GM23338 (cell line): Measurements from ENCODE around the gene LLGL2. TPM values are rescaled to one million over a fixed set of nuclear protein-coding genes. Genes with fewer than 3 reads are reported as not detected.

ENCODE experiments used
- ATAC-seq: fragments of 200-7000 bp; cut with Tn5 transposase; 3 replicates; pipeline ENCODE4 v1.9.1; 2020
- DNase-seq: peaks from one replicate; pipeline ENCODE4 v3.0.0-alpha.2; 2015; ENCODE audit warnings: low spot score
- H2AFZ ChIP-seq: fragments of 200-600 bp; sonication (generic); 2 replicates; pipeline ENCODE4 v1.8.0; 2016; ENCODE audit warnings: antibody characterized with exemption, mild to moderate bottlenecking, moderate library complexity
- H3F3A ChIP-seq: fragments of 200-600 bp; sonication (generic); replicated peaks from 2 replicates; pipeline ENCODE4 v1.8.0; 2017; ENCODE audit warnings: antibody characterized with exemption, mixed run types, low read depth
- H3K27ac ChIP-seq: fragments of 200-600 bp; sonication (generic); 2 replicates; pipeline ENCODE4 v1.6.1; 2016; ENCODE audit warnings: low read depth
- H3K27me3 ChIP-seq: fragments of 200-600 bp; sonication (generic); 2 replicates; pipeline ENCODE4 v1.8.0; 2016; ENCODE audit warnings: mild to moderate bottlenecking, mixed run types, moderate library complexity; ENCODE audit not compliant: insufficient read depth
- H3K36me3 ChIP-seq: fragments of 200-600 bp; sonication (generic); 2 replicates; pipeline ENCODE4 v1.8.0; 2016; ENCODE audit warnings: mild to moderate bottlenecking; ENCODE audit not compliant: insufficient read depth
- H3K4me1 ChIP-seq: fragments of 200-600 bp; sonication (generic); 2 replicates; pipeline ENCODE4 v1.8.0; 2016; ENCODE audit warnings: mild to moderate bottlenecking, moderate library complexity; ENCODE audit not compliant: insufficient read depth
- H3K4me2 ChIP-seq: fragments of 200-600 bp; sonication (generic); 2 replicates; pipeline ENCODE4 v1.7.1; 2017; ENCODE audit warnings: mixed run types
- H3K4me3 ChIP-seq: fragments of 200-600 bp; sonication (generic); 2 replicates; pipeline ENCODE4 v1.6.1; 2016; ENCODE audit warnings: mixed run types
- H3K79me2 ChIP-seq: fragments of 200-600 bp; sonication (generic); replicated peaks from 2 replicates; pipeline ENCODE4 v1.8.0; 2017; ENCODE audit warnings: mild to moderate bottlenecking; ENCODE audit not compliant: insufficient read depth
- H3K9me2 ChIP-seq: fragments of 200-600 bp; sonication (generic); 2 replicates; pipeline ENCODE4 v1.8.0; 2017; ENCODE audit not compliant: insufficient read depth
- H4K20me1 ChIP-seq: fragments of 200-600 bp; sonication (generic); replicated peaks from 2 replicates; pipeline ENCODE4 v1.8.0; 2017; ENCODE audit warnings: mild to moderate bottlenecking; ENCODE audit not compliant: insufficient read depth
- H3K27ac Mint-ChIP-seq: 2 replicates; pipeline ENCODE4 v1.8.0; 2020; ENCODE audit warnings: inconsistent platforms, mild to moderate bottlenecking, moderate library complexity, mixed read lengths
- H3K27me3 Mint-ChIP-seq: 3 replicates; pipeline ENCODE4 v1.8.0; 2022; ENCODE audit warnings: low read depth, mild to moderate bottlenecking, moderate library complexity, mixed read lengths, inconsistent platforms; ENCODE audit not compliant: insufficient read depth, poor library complexity
- H3K36me3 Mint-ChIP-seq: 3 replicates; pipeline ENCODE4 v1.8.0; 2021; ENCODE audit warnings: low read depth, mild to moderate bottlenecking, inconsistent platforms, moderate library complexity, mixed read lengths
- H3K4me1 Mint-ChIP-seq: 3 replicates; pipeline ENCODE4 v1.8.0; 2020; ENCODE audit warnings: mild to moderate bottlenecking, inconsistent platforms, mixed read lengths
- H3K4me3 Mint-ChIP-seq: 3 replicates; pipeline ENCODE4 v1.8.0; 2021; ENCODE audit warnings: moderate library complexity, mild to moderate bottlenecking, inconsistent platforms, mixed read lengths
- H3K9me3 Mint-ChIP-seq: 3 replicates; pipeline ENCODE4 v1.8.0; 2020; ENCODE audit warnings: moderate library complexity, mild to moderate bottlenecking, inconsistent platforms, mixed read lengths
- CREB1 ChIP-seq: fragments of 250-450 bp; sonication (Bioruptor Pico); IDR thresholded peaks from 2 replicates; pipeline ENCODE4 v1.5.0; 2020; ENCODE audit warnings: low read depth, mild to moderate bottlenecking, moderate library complexity
- CTCF ChIP-seq, 2 experiments: fragments of 200-600 bp in 1 of 2; sonication (generic) in 1 of 2; conservative IDR thresholded peaks; 2 replicates each; pipeline versions ENCODE4 v1.5.1 to v1.6.1; 2016 to 2017; ENCODE audit warnings: antibody characterized with exemption in 2 of 2, low read depth in 2 of 2, mild to moderate bottlenecking in 2 of 2, moderate library complexity in 1 of 2
- EZH2 ChIP-seq: fragments of 200-600 bp; sonication (generic); IDR thresholded peaks from one replicate; pipeline ENCODE4 v1.8.0; 2017; ENCODE audit warnings: antibody characterized with exemption, mild to moderate bottlenecking, low read depth; ENCODE audit not compliant: unreplicated experiment
- EZH2phosphoT487 ChIP-seq: fragments of 200-600 bp; sonication (generic); IDR thresholded peaks from one replicate; pipeline ENCODE4 v1.8.1; 2018; ENCODE audit warnings: antibody characterized with exemption; ENCODE audit not compliant: unreplicated experiment
- JUNB ChIP-seq: IDR thresholded peaks from one replicate; pipeline ENCODE4 v1.6.1; 2016; ENCODE audit warnings: antibody characterized with exemption; ENCODE audit not compliant: unreplicated experiment
- NANOG ChIP-seq: IDR thresholded peaks from 2 replicates; pipeline ENCODE4 v1.6.1; 2016; ENCODE audit warnings: antibody characterized with exemption, borderline replicate concordance
- POLR2AphosphoS5 ChIP-seq: IDR thresholded peaks from 2 replicates; pipeline ENCODE4 v1.6.1; 2016; ENCODE audit warnings: antibody characterized with exemption, low read depth
- STAT1 ChIP-seq: IDR thresholded peaks from one replicate; pipeline ENCODE4 v1.6.1; 2016; ENCODE audit warnings: antibody characterized with exemption; ENCODE audit not compliant: unreplicated experiment
- ZNF114 ChIP-seq: fragments of 250-450 bp; sonication (Bioruptor Pico); IDR thresholded peaks from 2 replicates; pipeline ENCODE4 v1.5.0; 2020; ENCODE audit warnings: mild to moderate bottlenecking, moderate library complexity
- ZNF331 ChIP-seq: fragments of 250-450 bp; sonication (Bioruptor Pico); IDR thresholded peaks from 2 replicates; pipeline ENCODE4 v1.5.0; 2020; ENCODE audit warnings: low read depth, mild to moderate bottlenecking, moderate library complexity
- ZNF462 ChIP-seq: fragments of 250-450 bp; sonication (Bioruptor Pico); IDR thresholded peaks from 2 replicates; pipeline ENCODE4 v1.5.0; 2020; ENCODE audit warnings: mild to moderate bottlenecking, moderate library complexity
- polyA plus RNA-seq: library from polyadenylated mRNA; unstranded; fragments of >200 nt; fragmentation: Nextera tagmentation; extraction: Ambion mirVana; gene quantifications from 2 replicates; pipeline ENCODE4 v1.2.1, GENCODE V29; 2016
- total RNA-seq: library from RNA; depleted of rRNA; stranded (reverse); fragments of >200 nt; shearing (Covaris generic); gene quantifications from 2 replicates; pipeline ENCODE4 v1.2.3, GENCODE V29; 2014
- TF ChIP-seq, protein P1 (sequence below): IDR thresholded peaks from 2 replicates; pipeline ENCODE4 v1.6.1; 2016; ENCODE audit warnings: antibody characterized with exemption

LLGL2 gene
- total and polyA plus RNA-seq, 2 experiments from 2014 or later, result 62.5 to 78.5 TPM

DNA sequence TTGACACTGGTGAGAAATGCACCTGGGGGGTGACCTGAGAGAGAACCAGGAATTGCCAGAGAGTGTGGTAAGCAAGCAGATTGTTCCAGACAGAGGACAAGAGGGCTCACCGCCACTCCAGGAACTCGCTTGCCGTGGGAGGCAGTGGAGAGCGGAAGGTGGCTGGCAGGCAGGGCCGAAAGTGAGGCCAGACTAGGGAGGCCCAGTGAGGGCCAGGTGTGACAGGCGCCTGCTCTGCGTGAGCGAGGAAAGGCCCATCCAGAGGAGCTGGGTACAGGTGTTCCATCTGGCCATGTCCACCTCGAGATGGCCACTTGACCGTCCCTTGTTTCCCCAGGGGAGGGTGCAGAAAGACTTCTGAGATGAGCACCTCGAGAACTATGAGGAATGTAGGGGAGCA lies 50.2 kb downstream of the LLGL2 start:
- Histone ChIP-seq H3K4me3 (no peak overlapping the region), H3K4me1 (no peaks in the 10 kb centered on the region), H4K20me1 (no peaks in the 10 kb centered on the region), H3K9me2 (no peaks in the 10 kb centered on the region), H3K36me3 (no peaks in the 10 kb centered on the region), H3K4me2 (no peak overlapping the region), H3K79me2 (no peaks in the 10 kb centered on the region), H3F3A (no peaks in the 10 kb centered on the region), H2AFZ (no peak overlapping the region), H3K27ac (no peak overlapping the region), H3K27me3 (no peaks in the 10 kb centered on the region)
- Mint-ChIP-seq H3K9me3 (0 out of 3 replicates have a peak, but pooled peaks cover 3% of the 10 kb centered on the region), H3K27ac (no peak overlapping the region), H3K4me3 (no peak overlapping the region), H3K36me3 (peaks cover 3% of the 10 kb centered on the region; the same call in 1 of the 3 replicates), H3K27me3 (peaks cover 4% of the 10 kb centered on the region), H3K4me1 (peaks cover 3% of the 10 kb centered on the region; the same call in 2 of the 3 replicates)
- ATAC-seq (no peak), DNase-seq (no peak)
- TF ChIP-seq JUNB, result no peak
- TF ChIP-seq NANOG, result no peak
- TF ChIP-seq EZH2phosphoT487, result no peak

- H3K4me3 Mint-ChIP-seq, result no peak overlapping the region
- H4K20me1 ChIP-seq, result no peaks in the 10 kb centered on the region
- H3K27ac ChIP-seq, result no peak overlapping the region
- no peak for ATAC-seq
- H3K36me3 ChIP-seq, result no peaks in the 10 kb centered on the region
- no peak overlapping the region for H3K4me2 ChIP-seq
- H2AFZ ChIP-seq, result no peak overlapping the region
- H3K4me1 Mint-ChIP-seq, result peaks cover 3% of the 10 kb centered on the region; the same call in 2 of the 3 replicates
- no peaks in the 10 kb centered on the region for H3K79me2 ChIP-seq
- H3K36me3 Mint-ChIP-seq, result peaks cover 3% of the 10 kb centered on the region; the same call in 1 of the 3 replicates
- no peaks in the 10 kb centered on the region for H3K27me3 ChIP-seq
- no peaks in the 10 kb centered on the region for H3K9me2 ChIP-seq
- H3K9me3 Mint-ChIP-seq, result peaks cover 7% of the 10 kb centered on the region; the same call in 2 of the 3 replicates
- no peak overlapping the region for H3K4me3 ChIP-seq
- H3F3A ChIP-seq, result no peaks in the 10 kb centered on the region
- H3K27me3 Mint-ChIP-seq, result peaks cover 4% of the 10 kb centered on the region
- no peak overlapping the region; the same call in 1 of the 2 replicates for H3K27ac Mint-ChIP-seq
- no peaks in the 10 kb centered on the region for H3K4me1 ChIP-seq
- DNase-seq, result no peak
- TF ChIP-seq ZNF331 (CRISPR knock-in tag), result no peak
- no peak for TF ChIP-seq CTCF (conservative IDR thresholded peaks at IDR 0.05; ENCODE audit: low read depth in 2 of 2)
- no peak for TF ChIP-seq EZH2
- TF ChIP-seq POLR2AphosphoS5, result no peak
- no peak for TF ChIP-seq NANOG
- TF ChIP-seq, protein P1, sequence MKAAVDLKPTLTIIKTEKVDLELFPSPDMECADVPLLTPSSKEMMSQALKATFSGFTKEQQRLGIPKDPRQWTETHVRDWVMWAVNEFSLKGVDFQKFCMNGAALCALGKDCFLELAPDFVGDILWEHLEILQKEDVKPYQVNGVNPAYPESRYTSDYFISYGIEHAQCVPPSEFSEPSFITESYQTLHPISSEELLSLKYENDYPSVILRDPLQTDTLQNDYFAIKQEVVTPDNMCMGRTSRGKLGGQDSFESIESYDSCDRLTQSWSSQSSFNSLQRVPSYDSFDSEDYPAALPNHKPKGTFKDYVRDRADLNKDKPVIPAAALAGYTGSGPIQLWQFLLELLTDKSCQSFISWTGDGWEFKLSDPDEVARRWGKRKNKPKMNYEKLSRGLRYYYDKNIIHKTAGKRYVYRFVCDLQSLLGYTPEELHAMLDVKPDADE, result no peak
- no peak for TF ChIP-seq CREB1 (CRISPR knock-in tag)
- no peak for TF ChIP-seq ZNF114
- no peak for TF ChIP-seq EZH2phosphoT487
- TF ChIP-seq STAT1, result no peak
- TF ChIP-seq ZNF462 (CRISPR knock-in tag), result no peak
- no peak for TF ChIP-seq JUNB
These were observed 51.2 kb downstream of the LLGL2 start for GRCh38 chr17:75576661-75577060.
